SW 1271 (cell line): ENCODE measurements around the gene HENMT1.
A peak's percentile ranks its signal among the peaks of the same experiment; 100 is the strongest.
"Not testable (repeated sequence)": the region's sequence is repeated elsewhere in the genome, so short reads cannot be mapped to it uniquely, and the experiment has no call there.

Experiments used
- DNase-seq, 2 experiments: peaks; one replicate each; lab custom pipeline; 2025; lab: John Stamatoyannopoulos, UW

The HENMT1 gene

DNA sequence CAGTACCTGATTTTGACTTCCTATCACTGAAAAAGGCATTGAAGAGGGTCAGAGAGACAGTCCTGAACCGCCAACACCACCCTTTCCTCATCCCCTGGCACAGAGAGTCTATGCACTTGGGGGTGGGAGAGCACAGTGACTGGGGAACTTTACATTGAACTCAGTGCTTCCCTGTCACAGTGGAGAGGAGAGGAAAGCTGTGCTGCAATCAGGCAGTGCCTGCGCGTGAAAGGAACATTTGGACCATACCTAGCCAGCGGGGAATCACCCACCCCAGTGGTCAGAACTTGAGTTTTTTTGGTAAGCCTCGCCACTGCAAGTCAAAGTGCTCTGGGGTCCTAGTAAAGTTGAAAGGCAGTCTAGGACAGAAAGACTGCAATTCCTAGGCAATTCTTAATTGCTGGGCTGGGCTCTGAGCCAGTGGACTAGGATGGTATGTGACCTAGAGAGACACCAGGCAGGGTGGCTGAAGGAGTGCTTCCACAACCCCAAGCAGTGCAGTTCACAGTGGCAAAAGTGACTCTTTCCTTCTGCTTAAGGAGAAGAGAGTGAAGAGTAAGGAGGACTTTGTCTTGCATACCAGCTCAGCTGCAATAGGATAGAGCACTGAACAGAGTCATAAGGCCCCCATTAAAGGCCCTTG, 9.4 kb upstream of the HENMT1 start:
- DNase-seq = no peak

DNA sequence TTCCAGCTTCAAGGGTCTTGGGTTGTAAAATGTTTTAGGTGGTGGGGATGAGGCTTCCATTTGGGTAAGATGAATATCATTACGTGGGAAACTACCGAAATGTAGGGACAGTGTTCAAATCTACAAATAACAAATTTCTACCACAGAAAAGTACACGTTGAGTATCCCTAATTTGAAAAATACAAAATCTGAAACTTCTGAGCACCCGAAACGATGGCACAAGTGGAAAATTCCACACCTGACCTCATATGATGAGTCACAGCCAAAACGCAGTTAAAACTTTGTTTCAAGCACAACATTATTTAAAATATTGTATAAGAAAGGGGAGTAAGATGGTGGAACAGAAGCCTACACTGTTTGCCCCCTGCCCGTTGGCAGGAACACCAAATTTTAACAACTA, 8.8 kb upstream of the HENMT1 start:
- no peak for DNase-seq

GRCh38 chr1:108668777-108669176, 7.9 kb upstream of the HENMT1 start:
- DNase-seq = no peak

DNA sequence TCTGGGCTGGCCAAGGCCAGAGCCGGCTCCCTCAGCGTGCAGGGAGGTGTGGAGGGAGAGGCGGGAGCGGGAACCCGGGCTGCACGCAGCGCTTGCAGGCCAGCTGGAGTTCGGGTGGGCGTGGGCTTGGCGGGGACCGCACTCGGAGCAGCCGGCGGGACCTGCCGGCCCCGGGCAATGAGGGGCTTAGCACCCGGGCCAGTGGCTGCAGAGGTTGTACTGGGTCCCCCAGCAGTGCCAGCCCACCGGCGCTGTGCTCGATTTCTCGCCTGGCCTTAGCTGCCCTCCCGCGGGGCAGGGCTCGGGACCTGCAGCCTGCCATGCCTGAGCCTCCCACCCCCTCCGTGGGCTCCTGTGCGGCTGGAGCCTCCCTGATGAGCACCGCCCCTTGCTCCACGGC, 6.5 kb upstream of the HENMT1 start:
- not testable (repeated sequence) for DNase-seq

DNA sequence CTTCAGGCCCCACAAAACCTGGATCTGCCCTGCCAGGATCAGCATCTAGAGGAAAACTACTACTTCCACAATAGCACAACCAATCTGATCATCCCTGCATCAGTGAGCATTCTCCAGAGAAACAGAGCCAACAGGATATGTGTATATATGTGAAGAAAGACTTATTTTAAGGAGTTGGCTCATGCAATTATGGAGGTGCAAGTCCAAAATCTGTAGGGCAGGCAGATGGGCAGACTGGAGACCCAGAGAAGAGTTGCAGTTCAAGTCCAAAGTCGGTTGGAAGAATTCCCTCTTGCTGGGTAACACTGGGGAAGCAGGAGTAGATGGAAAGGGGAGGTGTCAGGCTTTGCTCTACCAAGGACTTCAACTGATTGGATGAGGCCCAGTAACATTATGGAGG, 4.9 kb upstream of the HENMT1 start:
- DNase-seq = no peak

DNA sequence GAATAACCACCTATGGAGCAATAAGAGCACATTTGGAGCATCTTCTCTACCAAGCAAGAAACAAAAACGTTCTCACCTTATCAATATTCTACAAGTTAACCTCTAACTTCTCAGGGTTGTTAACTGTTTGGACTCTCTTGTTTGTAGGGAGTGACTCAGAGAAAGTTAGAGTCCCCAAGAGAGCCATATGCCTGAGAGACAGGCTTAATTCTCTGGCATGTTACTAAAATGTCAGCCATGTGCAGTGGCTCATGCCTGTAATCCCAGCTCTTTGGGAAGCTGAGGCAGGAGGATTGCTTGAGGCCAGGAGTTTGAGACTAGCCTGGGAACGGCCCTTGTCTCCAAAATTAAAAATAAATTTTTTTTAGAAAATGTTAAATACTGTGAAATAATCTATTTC, 4.2 kb upstream of the HENMT1 start:
- DNase-seq = no peak

DNA sequence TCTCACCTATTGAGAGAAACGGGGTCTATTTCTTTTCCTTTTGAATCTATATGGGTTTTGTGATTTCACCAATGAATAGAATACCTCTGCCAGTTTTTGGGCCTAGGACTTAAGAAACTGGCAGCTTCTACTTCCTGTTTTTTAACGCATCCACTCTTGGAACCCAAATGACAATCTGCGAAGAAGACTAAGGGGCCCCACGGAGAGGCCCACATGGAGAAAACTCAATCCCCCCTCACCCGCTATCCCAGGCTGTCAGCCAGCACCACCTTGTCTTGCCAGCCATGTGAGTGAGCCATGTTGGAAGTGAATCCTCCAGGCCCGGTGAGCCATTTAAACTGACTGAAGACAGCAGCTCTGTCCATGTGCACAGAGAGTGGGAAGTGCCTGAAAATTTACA, 3.6 kb upstream of the HENMT1 start:
- DNase-seq = no peak

- no peak for DNase-seq
Measured at GRCh38 chr1:108663074-108663473, 2.2 kb upstream of the HENMT1 start.

DNA sequence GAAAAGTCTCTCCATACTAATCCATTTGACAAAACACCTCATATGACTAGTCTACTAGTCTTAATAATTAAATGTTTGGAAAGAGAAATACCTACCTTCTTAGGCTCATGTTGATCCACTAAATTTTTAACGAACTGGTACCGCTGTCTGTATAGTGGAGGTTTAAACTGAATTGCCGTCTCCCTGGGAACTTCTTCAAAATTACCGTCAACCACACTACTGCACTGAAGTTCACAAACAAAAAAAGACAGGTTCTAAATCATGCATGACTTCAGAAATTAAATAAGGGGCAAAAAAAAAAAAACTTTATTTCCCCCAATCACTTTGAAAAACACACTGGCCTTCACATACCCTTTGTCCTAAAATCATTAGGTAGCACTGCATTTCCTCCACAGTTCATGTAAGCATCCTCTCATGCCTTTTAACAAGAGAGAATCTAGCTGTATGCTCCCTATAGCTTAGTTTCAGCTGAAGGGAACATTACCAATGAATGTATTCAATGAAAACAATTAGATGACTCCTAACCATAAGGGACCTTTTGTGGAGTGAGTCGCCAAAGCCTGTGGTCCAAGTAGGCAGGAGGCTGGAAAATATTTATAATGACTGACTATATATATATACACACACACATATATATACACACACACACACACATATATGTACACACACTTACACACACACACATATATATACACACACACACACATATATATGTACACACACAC, 3.4 kb downstream of the HENMT1 start:
- no peak for DNase-seq

GRCh38 chr1:108653431-108654105, 7.3 kb downstream of the HENMT1 start:
- no peak for DNase-seq

GRCh38 chr1:108646648-108647269, 14.1 kb downstream of the HENMT1 start:
- DNase-seq = no peak

DNA sequence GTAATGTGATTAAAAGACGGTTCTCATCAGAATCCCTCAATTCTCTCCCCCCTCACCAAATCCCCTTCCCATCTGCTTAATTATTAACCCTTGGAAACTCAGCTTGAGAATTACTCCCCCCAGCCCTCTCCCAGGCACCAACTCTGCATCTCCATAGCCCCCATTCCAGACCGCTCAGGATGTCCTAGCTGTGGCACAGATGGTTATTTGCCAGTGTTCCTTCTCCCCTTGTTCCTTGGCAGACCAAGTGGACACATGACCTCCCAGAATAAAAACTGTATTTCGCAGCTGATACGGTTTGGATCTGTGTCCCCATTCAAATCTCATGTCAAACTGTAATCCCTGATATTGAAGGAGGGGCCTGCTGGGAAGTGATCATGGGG, 14.6 kb downstream of the HENMT1 start:
- no peak for DNase-seq

- no peak for DNase-seq
Measured at GRCh38 chr1:108645564-108646184, 15.2 kb downstream of the HENMT1 start.

DNA sequence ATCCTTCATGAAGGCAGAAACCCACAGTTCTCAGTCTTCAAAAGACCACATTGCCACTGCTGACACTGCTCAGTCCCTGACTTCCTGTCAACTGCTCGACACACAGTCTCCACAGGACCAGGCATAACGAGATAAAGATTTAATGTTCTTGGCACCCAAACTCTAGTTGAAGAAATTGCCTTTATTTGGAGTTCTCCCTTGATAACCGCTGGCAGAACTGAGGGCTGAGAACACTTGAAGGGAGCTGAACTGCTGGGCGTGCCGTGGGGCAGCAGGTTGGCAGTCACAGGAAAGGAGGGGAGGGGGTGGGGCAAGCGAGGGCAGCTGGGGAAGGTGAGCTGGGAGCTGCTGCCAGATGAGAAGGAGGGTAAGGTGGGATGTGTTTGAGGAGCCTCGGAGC, 15.9 kb downstream of the HENMT1 start:
- DNase-seq = no peak

GRCh38 chr1:108643492-108644335, 17.2 kb downstream of the HENMT1 start:
- peak in 1 of 2 experiments; percentile 28 for DNase-seq

DNA sequence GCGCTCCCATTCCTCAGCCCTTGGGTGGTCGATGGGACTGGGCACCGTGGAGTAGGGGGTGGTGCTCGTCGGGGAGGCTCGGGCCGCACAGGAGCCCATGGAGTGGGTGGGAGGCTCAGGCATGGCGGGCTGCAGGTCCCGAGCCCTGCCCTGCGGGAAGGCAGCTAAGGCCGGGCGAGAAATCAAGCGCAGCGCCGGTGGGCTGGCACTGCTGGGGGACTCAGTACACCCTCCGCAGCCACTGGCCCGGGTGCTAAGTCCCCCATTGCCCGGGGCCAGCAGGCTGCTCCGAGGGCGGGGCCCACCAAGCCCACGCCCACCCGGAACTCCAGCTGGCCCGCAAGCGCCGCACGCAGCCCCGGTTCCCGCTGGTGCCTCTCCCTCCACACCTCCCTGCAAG, 20.0 kb downstream of the HENMT1 start:
- DNase-seq = not testable (repeated sequence)

GRCh38 chr1:108639899-108640560, 20.9 kb downstream of the HENMT1 start:
- no peak for DNase-seq

DNA sequence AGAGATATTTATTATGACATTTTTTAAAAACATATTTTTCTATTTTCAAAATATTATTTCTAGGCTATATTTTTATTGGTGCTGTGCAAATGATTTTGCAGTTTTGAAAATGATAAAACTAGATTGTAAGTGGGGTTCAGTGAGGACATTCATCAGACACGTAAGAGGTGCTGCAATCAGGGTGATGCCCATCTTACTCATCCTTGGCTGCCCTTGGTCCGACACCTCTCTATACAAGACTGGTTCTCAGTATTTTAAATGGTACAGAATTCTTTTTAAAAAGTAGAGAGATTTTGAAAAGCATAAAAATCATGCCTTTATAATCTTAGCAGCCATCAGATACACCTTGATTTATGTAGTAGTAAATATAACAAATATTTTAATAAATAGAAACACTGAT, 24.0 kb downstream of the HENMT1 start:
- no peak for DNase-seq

- DNase-seq = no peak
Measured at GRCh38 chr1:108634521-108634920, 26.4 kb downstream of the HENMT1 start.

DNA sequence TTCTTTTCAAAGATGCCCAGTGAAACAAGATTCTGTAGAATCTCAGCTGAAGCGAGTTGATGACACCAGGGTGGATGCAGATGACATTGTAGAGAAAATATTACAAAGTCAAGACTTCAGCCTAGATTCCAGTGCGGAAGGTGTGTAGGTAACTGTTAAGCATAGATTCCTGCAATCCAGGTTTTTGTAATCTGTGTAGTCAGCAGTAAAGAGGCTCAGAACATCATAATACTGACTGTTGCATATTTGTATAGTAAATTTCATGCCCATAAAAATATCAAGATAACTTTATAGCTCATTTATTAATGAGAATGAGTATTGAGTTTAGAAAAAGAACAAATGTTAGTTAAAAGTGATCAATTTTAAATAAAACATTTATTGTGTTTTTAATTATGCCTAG, 32.2 kb downstream of the HENMT1 start:
- no peak for DNase-seq

- no peak for DNase-seq
Measured at GRCh38 chr1:108627951-108628350, 32.9 kb downstream of the HENMT1 start.
